Measurements from ENCODE around the gene TMCO4.
"Not testable (repeated sequence)": the region's sequence is repeated elsewhere in the genome, so short reads cannot be mapped to it uniquely, and the experiment has no call there.

Gene TMCO4

GRCh38 chr1:19799230-19800075, at the start of gene TMCO4:
TMCO4 (minus strand) TSS chr1:19799916; CDS start chr1:19780758, 19,158 bp downstream.
- no peak for DNase-seq (ENCODE audit: low spot score)
- peak within 1 kb of the TSS; percentile 66 for H3K4me3 ChIP-seq (ENCODE audit: severe bottlenecking)
- H3K9me3 ChIP-seq (ENCODE audit: severe bottlenecking) = no peaks in the 10 kb centered on the region
- TF ChIP-seq CTCF (IDR thresholded peaks at IDR 0.05; ENCODE audit: poor library complexity, severe bottlenecking) = peak; percentile 15
- H3K27ac ChIP-seq (ENCODE audit: poor library complexity, severe bottlenecking) = peak within 1 kb of the TSS; percentile 44
- no peaks in the 10 kb centered on the region for H3K4me1 ChIP-seq (ENCODE audit: insufficient read depth, poor library complexity, severe bottlenecking)
- H3K36me3 ChIP-seq (ENCODE audit: low read depth) = no peaks in the 10 kb centered on the region
- peak; percentile 64 for ATAC-seq (ENCODE audit: low read depth)
- no peaks in the 10 kb centered on the region for H3K27me3 ChIP-seq (ENCODE audit: insufficient read depth, poor library complexity, severe bottlenecking)

GRCh38 chr1:19849307-19849706, 49.6 kb upstream of the TMCO4 start:
- not testable (repeated sequence) for DNase-seq (ENCODE audit: low spot score); H3K4me1 ChIP-seq (ENCODE audit: insufficient read depth, poor library complexity, severe bottlenecking); H3K36me3 ChIP-seq (ENCODE audit: low read depth); H3K9me3 ChIP-seq (ENCODE audit: severe bottlenecking); H3K4me3 ChIP-seq (ENCODE audit: severe bottlenecking); H3K27me3 ChIP-seq (ENCODE audit: insufficient read depth, poor library complexity, severe bottlenecking); ATAC-seq (ENCODE audit: low read depth); H3K27ac ChIP-seq (ENCODE audit: poor library complexity, severe bottlenecking)

GRCh38 chr1:19847334-19847733, 47.6 kb upstream of the TMCO4 start:
- H3K4me1 ChIP-seq (ENCODE audit: insufficient read depth, poor library complexity, severe bottlenecking); H3K4me3 ChIP-seq (ENCODE audit: severe bottlenecking); H3K27me3 ChIP-seq (ENCODE audit: insufficient read depth, poor library complexity, severe bottlenecking); H3K36me3 ChIP-seq (ENCODE audit: low read depth); DNase-seq (ENCODE audit: low spot score); H3K9me3 ChIP-seq (ENCODE audit: severe bottlenecking); ATAC-seq (ENCODE audit: low read depth); H3K27ac ChIP-seq (ENCODE audit: poor library complexity, severe bottlenecking): not testable (repeated sequence)

- H3K4me3 ChIP-seq (ENCODE audit: severe bottlenecking) = no peak overlapping the region
- H3K36me3 ChIP-seq (ENCODE audit: low read depth) = no peaks in the 10 kb centered on the region
- no peak for DNase-seq (ENCODE audit: low spot score)
- no peak for TF ChIP-seq CTCF (IDR thresholded peaks at IDR 0.05; ENCODE audit: poor library complexity, severe bottlenecking)
- H3K9me3 ChIP-seq (ENCODE audit: severe bottlenecking) = no peaks in the 10 kb centered on the region
- H3K27me3 ChIP-seq (ENCODE audit: insufficient read depth, poor library complexity, severe bottlenecking) = no peaks in the 10 kb centered on the region
- no peak overlapping the region for H3K27ac ChIP-seq (ENCODE audit: poor library complexity, severe bottlenecking)
- no peak for ATAC-seq (ENCODE audit: low read depth)
- no peaks in the 10 kb centered on the region for H3K4me1 ChIP-seq (ENCODE audit: insufficient read depth, poor library complexity, severe bottlenecking)
Observed at GRCh38 chr1:19846338-19846737, 46.6 kb upstream of the TMCO4 start.

- DNase-seq (ENCODE audit: low spot score) (no peak), ATAC-seq (ENCODE audit: low read depth) (no peak)
- Histone ChIP-seq H3K9me3 (ENCODE audit: severe bottlenecking) (no peaks in the 10 kb centered on the region), H3K27ac (ENCODE audit: poor library complexity, severe bottlenecking) (no peak overlapping the region), H3K4me3 (ENCODE audit: severe bottlenecking) (no peak overlapping the region), H3K4me1 (ENCODE audit: insufficient read depth, poor library complexity, severe bottlenecking) (no peaks in the 10 kb centered on the region), H3K27me3 (ENCODE audit: insufficient read depth, poor library complexity, severe bottlenecking) (no peaks in the 10 kb centered on the region), H3K36me3 (ENCODE audit: low read depth) (no peaks in the 10 kb centered on the region)
- no peak for TF ChIP-seq CTCF (IDR thresholded peaks at IDR 0.05; ENCODE audit: poor library complexity, severe bottlenecking)
Observed at GRCh38 chr1:19845555-19845954, 45.8 kb upstream of the TMCO4 start.

Data from RWPE2 (cell line).